Measurements from ENCODE around the gene C1orf53. TPM values are rescaled to one million over a fixed set of nuclear protein-coding genes. Genes with fewer than 3 reads are reported as not detected.

C1orf53 gene
- total and polyA plus RNA-seq, 2 of the 13 experiments (the other 11 are each of a cell fraction or from before 2014, with no cell fraction given): 5.8 to 10.1 TPM

- H4K20me1 ChIP-seq (ENCODE audit: insufficient read depth, low read length): no peaks in the 10 kb centered on the region
- H3K9ac ChIP-seq (ENCODE audit: insufficient read depth, low read depth, low read length): no peak overlapping the region
- intact Hi-C loops (cut with micrococcal nuclease; ENCODE audit: unreplicated experiment) (loop anchor here (10.0 kb wide), 1 partner anchor 87 kb away; the partner anchor contains the start of gene DENND1B), in situ Hi-C loops (cut with HindIII; ENCODE audit: extremely low pct_ligation_motif_present, low pct_unique_long_range_greater_than_20kb) (no loop called here)
- 45% methylated on average over 3 of the region's 3 CpGs for WGBS (ENCODE audit: low lambda C conversion rate)
- no peaks in the 10 kb centered on the region for H3K36me3 ChIP-seq (replicated peaks in 1 of 2; ENCODE audit: control insufficient read depth in 1 of 2, insufficient read depth in 2 of 2, low read length in 2 of 2)
- H3K27ac ChIP-seq (ENCODE audit: extremely low read length, insufficient read depth, low read length): no peak overlapping the region
- H3K79me2 ChIP-seq (ENCODE audit: insufficient read depth, low read length): no peaks in the 10 kb centered on the region
- DNase-seq (ENCODE audit: low spot score) (no peak), ATAC-seq (no peak), FAIRE-seq (no peak)
- H3K4me1 ChIP-seq (ENCODE audit: insufficient read depth, low read length): no peaks in the 10 kb centered on the region
- H3K9me3 ChIP-seq (ENCODE audit: low read length): no peaks in the 10 kb centered on the region
- POLR2A ChIA-PET: no interaction called here
- H3K4me2 ChIP-seq (ENCODE audit: low read depth, low read length): no peak overlapping the region
- CTCF ChIA-PET (ENCODE audit: low intra/inter-chr PET ratio, low total read pairs): no interaction called here
- H2AFZ ChIP-seq (ENCODE audit: low read length): no peak overlapping the region
- TF ChIP-seq ZNF292 (CRISPR knock-in tag; IDR thresholded peaks at IDR 0.05; ENCODE audit: borderline replicate concordance, low read depth) (no peak), ZNF687 (CRISPR knock-in tag; IDR thresholded peaks at IDR 0.05) (no peak), ETS1 (CRISPR knock-in tag; IDR thresholded peaks at IDR 0.05) (no peak), ZNF264 (CRISPR knock-in tag; IDR thresholded peaks at IDR 0.05) (no peak), ZBTB7B (CRISPR knock-in tag; IDR thresholded peaks at IDR 0.05) (no peak), MIXL1 (CRISPR knock-in tag; IDR thresholded peaks at IDR 0.05) (no peak), DDIT3 (CRISPR knock-in tag; IDR thresholded peaks at IDR 0.05) (no peak)
- H3K4me3 ChIP-seq (replicated peaks in 1 of 3; ENCODE audit: insufficient read depth in 1 of 3, low read depth in 2 of 3, low read length in 3 of 3): no peak overlapping the region
- H3K27me3 ChIP-seq (ENCODE audit: control insufficient read depth in 1 of 2, insufficient read depth in 2 of 2, low read length in 2 of 2): no peaks in the 10 kb centered on the region
- no TSS peak for BruUV-seq (replicated peaks)
Observed at GRCh38 chr1:197862221-197862620, 40.2 kb upstream of the C1orf53 start.

Data from HepG2 (cell line).